Stimulated activated CD8-positive, alpha-beta memory T cell treated with anti-CD3 and anti-CD28 coated beads, Interleukin-15, amount 100 ng/mL, for 48 hours (primary cell): ENCODE data around the gene TCTN3.
"Not testable (repeated sequence)": the region's sequence is repeated elsewhere in the genome, so short reads cannot be mapped to it uniquely, and the experiment has no call there.

ENCODE experiments used
- DNase-seq, 2 donors: peaks; one replicate each; pipeline ENCODE4 v3.0.0-alpha.2; 2020; ENCODE audit warnings: low read depth in 2 of 2

Gene TCTN3

DNA sequence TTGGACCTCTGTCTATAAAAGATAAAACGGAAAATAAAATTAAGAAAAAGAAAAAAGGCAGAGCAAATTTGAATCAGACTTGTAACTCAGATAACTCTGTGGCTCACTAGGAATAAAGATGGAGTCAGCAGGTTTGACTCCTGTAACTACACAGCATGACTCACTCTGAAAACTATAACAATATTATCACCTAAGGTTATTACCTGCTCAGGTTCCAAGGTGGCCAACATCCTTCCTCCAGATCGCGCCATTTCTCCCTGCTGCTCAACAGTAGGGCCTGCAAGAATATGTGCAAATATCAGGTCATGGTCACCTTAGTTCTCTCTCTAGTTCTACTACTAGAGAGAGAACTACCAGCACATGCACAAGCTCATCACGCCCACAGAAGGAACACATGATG lies 67.2 kb downstream of the TCTN3 start:
- DNase-seq = no peak

- DNase-seq = not testable (repeated sequence)
Observed at GRCh38 chr10:95620415-95620814, 73.3 kb downstream of the TCTN3 start.

- no peak for DNase-seq
Observed at GRCh38 chr10:95618101-95618500, 75.6 kb downstream of the TCTN3 start.

DNA sequence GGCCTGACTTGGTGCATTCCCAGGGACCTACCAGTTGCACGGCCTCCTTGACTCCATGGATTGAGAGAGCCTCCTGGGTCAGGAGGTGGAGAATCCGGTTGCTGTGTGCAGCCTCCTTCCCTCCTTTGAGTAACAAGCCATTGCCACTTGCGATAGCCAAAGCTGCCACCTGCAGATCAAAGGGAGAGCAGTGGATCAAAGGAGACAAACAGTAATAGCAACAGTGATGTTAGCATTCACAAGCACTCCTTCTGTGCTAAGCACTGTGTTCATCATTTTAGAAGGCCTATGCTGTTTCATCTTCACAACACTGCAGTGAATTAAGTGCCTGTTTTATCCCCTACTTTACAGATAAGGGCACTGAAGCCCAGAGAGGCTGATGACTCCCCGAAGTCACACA lies 77.3 kb downstream of the TCTN3 start:
- no peak for DNase-seq
